CD4-positive, alpha-beta T cell treated with Interleukin-6 for 4 hours (primary cell): ENCODE measurements around the gene PDE4D.

Source experiments
- DNase-seq: peaks from one replicate; pipeline ENCODE4 v3.0.0-alpha.2; 2020; ENCODE audit warnings: mixed read lengths

The PDE4D gene

DNA sequence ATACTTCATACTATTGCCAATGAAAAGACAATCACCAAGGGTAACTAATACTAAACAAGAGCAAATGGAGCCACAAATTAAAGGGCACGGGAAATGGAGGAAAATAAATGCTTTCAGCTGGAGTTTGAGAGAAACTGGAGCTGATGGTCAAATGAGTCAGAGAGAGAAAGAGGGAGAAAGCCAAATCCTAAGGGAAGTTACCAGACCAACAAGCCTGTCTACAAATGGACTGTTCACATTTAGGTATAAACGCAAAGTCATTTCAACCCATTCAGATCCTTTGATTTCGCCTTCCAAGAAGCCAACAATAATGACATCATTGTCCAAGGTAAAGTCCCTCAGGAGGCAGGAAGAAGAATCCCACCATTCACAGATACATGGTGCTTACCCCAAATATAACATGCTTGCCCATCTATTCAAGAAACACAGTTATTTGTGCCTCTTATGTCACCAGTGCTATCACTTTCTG lies 958.9 kb downstream of the PDE4D start:
- no peak for DNase-seq

DNA sequence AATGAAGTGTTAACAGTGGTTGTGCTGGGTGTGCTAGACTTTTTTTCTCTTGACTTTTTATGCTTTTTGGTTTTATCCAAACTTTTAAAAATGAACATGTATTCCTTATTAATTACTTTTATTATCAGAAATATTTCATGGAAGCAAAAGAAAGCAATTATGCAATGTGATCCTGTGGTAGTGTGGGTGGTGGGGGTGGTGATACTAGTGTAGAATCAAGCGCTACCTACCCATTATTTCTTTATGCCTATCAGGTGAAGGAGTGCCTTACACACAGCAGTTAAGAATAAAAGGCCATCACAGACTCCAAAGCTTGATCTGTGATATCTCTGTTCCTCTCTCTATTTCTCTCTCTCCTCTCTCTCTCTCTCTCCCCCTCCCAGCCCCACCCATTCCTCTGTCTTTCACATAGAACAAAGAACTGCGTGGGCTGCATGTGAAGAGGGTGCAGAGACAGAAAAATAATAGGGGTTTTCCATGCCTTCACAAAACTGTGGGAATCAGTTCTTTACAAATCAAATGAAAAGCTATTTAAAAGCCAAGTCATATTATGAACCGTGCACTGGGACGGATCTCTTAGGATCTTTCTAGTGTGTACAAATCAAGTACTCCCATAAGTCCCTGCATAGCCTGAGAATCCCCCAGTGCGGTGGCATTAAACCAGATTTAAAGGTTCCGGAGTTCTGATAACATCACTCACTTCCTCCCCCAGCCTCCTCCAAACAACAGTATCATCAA lies 959.5 kb downstream of the PDE4D start:
- DNase-seq = peak; percentile 45

DNA sequence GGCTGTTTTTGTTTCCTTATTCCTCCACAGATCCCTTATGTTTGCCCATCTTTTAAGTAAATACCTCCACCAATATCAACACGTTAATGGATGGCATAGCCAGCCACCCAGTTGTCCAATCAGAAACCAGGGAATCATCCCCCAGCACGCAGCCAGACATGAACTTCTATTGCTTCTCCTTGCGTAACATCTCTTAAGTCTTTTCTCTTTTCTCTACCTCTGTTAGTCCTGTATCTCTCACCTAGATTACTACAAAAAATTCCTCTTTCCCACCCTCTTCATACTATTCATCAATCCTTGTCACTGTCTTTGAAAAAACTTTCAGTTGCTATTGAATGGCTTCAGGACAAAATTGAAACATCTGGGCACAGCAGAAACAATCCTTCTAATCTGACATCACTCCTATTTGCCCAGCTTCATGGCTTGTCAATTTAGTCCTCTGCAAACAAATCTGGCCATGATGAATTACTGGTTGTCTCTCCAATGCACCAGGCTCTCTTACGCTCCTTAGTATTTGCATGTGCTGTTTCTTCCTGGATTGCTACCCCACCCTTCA lies 961.4 kb downstream of the PDE4D start:
- DNase-seq = no peak

DNA sequence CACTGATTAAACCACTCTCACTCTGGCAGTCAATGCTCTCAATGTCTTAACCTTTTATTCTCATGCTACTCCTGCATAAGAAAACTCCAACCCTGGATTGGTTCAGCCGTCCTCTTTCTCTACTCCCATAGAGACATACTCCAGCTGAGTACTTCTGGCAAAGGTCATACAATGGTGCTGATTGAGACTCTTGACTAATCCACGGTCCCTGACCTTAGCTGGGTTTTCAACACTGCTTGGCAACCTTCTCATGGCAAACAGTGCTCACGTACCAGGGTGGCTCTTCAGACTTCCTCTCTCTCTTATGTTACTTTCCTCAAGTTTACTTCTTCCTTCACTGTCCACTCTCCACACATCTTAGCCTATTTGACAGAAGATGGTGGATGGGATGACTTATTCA lies 963.0 kb downstream of the PDE4D start:
- no peak for DNase-seq

DNA sequence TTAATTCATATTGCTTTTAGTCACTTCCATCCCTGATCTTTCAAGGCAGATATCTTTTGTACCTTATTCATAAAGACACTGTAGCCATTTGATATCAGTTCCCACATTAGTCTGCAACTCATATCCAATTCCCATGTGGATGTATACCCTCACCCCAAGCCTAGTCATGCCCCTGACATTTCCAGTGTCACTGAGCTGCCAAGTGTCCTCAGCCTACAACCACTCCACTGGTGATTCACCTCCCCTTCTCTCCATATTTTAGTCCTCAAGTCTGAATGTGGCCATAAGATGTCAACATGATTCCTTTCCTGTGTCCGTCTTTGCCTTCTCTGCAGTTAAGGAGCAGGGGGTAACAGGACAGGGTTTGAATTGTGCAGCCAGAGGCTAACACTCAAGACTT lies 963.8 kb downstream of the PDE4D start:
- no peak for DNase-seq

DNA sequence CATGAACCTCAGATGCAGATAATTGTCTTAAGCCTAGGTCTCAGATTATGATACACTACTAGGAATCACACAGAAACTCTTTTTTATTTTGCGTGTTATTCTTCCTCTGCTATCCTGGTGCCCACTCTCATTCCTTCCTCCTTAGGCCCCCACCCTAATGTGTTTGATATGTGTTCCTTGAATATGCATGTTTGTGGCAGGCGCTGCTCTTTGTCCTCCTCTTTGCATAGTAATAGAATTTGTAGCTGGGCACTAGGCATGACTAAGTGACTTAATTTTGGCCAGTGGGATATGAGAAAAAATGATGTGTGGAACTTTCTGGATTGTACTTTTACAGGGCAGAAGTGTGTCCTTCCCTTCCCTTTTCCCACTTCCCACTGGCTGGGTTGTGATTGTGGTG lies 965.6 kb downstream of the PDE4D start:
- DNase-seq = no peak

DNA sequence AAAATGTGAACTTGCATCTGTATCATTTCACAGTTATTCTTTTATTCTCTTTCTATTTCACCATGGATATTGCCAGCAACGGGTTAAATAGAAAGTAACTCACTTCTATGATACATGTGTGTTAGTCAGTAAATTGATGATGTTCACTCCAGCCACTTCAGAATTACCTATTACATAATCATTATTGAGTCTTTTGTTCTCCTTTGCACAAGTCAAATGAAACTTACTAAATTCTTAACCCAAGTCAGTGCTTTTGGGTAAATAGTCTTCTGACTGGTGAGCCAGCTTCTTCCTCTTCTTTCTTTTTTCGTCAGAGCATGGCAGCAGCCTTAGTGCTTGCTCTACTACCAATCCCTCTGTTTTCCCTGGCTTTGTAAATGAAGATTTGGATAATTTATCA lies 966.3 kb downstream of the PDE4D start:
- DNase-seq = no peak

DNA sequence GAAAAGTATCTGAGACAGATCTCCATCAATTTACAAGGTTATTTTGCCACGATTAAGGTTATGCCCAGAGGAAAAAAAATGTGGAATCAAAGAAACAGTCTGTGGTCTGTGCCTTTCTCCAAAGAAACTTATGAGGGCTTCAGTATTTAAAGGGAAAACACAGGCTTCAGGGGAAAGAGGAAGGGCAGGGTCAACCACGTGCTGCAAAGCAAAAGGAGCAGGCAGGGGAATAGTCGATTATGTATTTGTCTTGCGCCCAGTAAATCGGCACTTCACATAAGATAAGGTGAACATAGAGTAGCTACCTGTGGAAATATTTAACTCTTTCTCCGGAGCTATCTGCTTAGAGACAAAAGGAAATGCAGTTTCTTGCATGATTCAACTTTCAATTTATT lies 967.0 kb downstream of the PDE4D start:
- no peak for DNase-seq

DNA sequence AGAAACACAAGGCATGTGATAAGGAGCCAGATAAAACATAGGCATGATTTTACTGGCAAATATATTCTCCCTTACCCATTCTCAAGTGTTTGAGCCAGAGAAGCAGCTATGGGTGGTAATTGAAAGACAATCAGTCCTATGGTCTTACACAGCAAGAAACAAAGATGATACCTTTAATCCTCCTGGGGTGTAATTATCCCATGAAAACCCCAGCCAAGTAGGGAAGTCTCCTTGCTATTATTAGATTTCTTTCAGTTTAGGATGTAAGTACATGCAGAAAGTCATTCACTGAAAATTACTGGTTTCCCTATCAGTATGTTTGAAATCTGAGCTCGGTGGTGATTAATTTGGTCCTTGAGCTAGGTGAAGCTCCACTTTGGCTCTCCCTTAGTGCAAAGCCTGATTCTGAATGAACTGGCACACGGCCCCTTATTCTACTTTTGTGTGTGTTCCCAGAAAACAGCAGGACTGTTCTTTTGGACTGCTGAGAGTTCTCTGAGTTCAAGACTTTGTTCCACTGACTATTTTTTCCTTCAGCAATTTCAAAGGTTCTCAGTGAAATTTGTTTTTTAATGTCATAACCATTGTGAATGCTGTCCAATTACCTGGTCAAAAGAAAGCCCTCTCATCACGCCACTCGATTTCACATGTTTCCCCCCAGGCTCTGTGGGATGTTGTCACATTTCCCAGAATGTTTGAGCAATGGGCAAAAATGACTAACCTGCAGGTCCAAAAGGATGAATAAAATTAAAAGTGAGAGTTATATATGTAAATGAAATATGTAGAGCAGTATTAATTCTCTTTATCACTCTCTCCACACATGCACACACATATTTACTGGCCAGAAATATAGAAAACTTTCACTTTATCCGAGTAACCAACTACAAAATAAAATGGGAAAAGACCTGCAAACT lies 967.6 kb downstream of the PDE4D start:
- no peak for DNase-seq

DNA sequence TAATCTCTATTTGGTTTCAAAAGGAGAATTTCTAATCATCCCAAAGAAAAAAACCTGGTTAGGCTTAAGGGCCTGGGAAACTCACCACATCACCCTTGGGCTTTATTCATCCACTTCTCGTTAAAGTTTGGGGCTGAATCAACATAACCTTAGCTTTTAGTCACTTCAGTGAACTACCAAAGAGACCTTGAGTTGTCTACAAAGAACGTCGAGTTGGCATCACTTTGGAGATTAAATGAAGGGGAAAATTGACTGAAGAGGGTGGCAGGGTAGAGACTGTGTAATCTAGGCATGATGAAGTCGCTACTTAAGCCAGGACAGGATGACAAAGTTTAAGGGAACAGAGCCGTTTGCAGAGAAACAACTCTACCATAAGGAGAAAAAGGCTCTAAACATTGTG lies 969.2 kb downstream of the PDE4D start:
- no peak for DNase-seq

DNA sequence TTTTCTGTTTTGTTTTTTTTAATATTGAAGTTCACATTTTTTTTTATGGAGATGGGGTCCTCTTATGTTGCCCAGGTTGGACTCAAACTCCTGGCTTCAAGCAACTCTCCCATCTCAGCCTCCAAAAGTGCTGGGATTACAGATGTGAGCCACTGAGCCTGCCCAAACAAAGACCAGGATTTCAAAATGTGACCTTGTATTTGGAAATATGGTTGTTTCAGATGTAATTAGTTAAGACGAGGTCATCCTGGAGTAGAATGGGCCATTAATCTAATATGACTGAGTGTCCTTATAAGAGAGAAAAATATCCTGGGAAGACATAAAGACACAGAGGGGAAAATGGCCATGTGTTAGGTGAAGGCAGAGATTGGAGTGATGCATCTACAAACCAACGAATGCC lies 970.2 kb downstream of the PDE4D start:
- no peak for DNase-seq

DNA sequence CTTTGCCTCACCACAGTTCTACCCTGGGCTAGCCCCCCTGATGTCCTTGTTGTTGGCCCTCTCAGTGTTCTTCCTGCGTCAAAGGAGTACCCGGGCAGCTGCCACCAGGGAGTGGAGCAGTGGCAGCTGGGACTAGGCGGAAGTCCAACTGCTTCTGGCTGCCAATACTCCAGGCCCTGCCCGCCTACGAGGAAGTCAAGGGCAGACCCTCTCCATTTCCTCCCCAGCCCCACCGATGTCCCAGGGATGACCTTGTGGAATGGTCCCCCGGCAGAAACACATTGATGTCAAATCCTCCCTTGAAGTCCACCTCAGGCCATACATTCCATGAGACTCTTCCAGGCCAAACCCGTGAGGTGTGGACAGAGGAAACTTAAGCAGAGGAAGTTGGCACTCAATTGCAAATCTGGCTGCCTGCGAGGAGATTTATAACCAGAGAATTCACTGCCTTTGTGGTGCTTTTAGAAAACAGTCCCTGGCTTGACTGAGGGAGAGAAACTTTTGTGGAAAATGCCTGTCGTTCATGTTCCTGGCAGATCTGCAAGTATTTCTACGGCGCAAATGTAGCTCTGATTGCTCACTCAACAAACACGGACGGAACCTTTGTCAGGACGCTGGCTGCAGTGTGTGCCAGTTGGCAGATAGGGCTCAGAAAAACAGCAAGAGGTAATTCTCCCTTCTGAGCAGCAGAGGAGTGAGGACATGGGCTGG lies 970.9 kb downstream of the PDE4D start:
- DNase-seq = no peak

DNA sequence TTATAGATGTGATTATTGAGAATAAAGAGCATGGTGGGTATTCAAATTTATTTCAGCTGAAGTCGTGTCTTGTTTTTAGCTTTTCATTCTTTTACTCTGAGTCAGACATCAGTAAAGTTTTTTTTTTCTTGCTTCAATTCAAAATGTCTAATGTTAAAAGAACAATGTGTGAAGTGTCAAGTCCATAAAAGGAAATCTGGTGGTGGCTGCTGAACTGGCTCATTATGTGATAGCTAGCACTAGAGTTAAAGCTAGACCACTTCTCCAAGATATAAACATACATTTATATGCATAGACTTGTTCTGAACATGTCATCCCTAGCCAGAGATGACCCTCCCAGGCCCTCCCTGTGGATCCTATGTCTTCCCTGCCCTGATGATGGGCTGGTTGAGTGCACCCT lies 972.4 kb downstream of the PDE4D start:
- no peak for DNase-seq

DNA sequence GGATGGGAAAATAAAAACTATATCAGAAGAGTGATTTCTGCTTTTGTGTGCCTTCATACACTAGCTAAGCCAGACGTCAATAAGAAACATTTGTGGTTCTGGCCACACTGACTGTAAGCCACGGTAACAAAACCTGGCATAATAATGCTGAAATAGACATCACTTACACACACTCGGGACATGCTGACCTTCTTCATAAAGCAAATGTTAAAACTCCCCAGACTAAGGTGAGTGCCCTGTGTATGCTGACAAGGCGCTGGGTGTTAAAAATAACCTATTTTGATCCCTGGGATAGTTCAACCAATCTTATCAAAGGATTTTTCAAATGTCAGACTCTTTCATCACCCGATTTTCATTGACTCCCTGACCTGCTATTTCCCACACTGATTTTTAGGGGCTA lies 973.7 kb downstream of the PDE4D start:
- no peak for DNase-seq
